ENCODE results near the gene COL4A2.

DNA sequence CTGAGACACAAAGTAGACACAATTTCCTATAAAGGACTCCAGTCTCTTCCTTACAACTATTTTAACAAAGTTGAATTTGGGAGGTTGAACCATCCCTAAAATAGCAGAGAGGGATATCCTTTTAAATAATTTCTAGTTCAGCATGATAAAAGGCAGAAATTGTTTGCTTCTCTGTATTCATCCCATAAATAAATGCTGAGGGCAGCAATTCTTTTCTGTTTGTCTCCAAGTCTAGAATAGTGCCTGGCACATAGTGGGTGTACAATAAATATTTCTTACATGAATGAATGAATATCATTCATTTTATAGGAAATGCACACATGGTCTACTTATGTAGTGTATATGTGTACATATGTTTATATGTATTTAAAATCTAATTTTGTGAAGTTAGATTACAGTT is 12.5 kb upstream of the COL4A2 start:
- TF ChIP-seq, protein P1, sequence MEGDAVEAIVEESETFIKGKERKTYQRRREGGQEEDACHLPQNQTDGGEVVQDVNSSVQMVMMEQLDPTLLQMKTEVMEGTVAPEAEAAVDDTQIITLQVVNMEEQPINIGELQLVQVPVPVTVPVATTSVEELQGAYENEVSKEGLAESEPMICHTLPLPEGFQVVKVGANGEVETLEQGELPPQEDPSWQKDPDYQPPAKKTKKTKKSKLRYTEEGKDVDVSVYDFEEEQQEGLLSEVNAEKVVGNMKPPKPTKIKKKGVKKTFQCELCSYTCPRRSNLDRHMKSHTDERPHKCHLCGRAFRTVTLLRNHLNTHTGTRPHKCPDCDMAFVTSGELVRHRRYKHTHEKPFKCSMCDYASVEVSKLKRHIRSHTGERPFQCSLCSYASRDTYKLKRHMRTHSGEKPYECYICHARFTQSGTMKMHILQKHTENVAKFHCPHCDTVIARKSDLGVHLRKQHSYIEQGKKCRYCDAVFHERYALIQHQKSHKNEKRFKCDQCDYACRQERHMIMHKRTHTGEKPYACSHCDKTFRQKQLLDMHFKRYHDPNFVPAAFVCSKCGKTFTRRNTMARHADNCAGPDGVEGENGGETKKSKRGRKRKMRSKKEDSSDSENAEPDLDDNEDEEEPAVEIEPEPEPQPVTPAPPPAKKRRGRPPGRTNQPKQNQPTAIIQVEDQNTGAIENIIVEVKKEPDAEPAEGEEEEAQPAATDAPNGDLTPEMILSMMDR (optimal IDR thresholded peaks at IDR 0.05 in 1 of 3, IDR thresholded peaks at IDR 0.05 in 1 of 3, conservative IDR thresholded peaks at IDR 0.05 in 1 of 3; ENCODE audit: extremely low read depth in 1 of 3, insufficient read depth in 2 of 3, low read length in 3 of 3): no peak
- no peak for TF ChIP-seq EZH2 (IDR thresholded peaks at IDR 0.05; ENCODE audit: low read length)

Data from keratinocyte (primary cell).